Activated naive CD4-positive, alpha-beta T cell treated with Interleukin-2 at 50 U/mL for 16 hours (primary cell): Measurements from ENCODE around the gene UBE2Q2.
"Not testable (repeated sequence)": the region's sequence is repeated elsewhere in the genome, so short reads cannot be mapped to it uniquely, and the experiment has no call there.

Experiments used
- DNase-seq: peaks from one replicate; pipeline ENCODE4 v3.0.0-alpha.2; 2020

Gene UBE2Q2

DNA sequence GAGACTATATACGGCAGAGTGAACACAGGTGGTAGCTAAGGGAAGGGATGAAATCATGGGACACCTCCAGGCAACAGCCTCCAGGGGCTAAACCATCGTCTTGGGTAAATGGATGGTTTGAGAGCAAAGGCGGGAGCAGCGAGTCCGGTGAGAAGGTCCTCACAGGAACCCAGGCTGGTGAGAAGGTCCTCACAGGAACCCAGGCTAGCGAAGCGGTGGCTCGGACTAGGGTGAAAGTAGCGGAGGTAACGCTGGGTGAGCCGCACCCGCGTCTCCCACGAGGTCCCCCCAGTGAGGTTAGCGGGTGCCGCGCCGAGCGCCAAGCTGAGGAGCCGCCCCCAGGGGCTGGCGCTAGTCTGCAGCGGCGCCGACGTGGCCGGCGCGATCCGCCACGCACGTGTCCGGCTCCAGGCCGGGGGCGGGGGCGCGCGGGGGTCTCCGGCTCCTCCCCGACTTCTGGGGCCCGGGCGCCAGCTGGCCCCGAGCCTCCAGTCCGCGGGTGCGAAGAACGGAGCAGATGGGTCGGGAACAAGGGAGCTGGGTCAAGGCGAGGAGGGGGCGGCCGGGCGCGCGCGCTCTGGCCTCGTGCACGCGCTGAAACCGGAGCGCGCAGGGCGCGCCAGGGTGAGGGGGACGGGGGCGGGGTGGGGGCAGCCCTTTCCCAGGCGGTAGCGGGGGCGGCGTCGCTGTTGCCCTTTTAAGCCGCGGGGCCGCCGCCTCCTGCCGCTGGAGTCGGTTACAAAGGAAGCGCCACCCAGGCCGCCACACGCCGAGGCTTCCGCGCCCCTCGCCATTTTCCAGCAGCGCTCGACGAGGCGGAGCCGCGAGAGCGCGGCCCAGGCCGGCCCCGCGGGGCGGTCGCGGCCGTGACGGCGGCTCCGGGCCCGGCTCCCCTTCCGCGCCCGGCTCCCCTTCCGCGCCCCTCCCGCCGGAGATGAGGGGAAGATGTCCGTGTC is at the start of gene UBE2Q2:
TSS of gene UBE2Q2 (plus strand) at position 726 of the 956 bp plus-strand sequence. CDS start at position 946, 220 bp downstream.
- DNase-seq = peak; percentile 77

DNA sequence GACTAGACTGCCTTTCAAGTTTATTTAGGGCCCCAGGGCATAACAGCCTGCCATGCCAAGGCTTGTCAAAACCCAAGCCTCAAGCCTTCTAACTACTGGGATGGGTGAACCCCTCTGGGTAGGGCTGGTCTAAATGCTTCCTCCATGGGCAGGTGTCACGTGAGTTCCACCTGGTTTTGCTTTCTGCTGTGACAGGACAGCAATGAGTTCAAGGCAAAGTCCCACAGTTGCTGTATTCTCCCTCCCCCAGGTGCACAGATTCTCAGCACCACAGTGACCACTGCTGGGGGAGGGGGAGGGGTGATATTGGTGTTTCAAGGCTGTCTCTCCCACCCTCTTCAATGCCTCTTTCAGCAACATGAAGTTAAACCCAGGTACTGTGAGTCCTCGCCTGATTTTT is 46.9 kb upstream of the UBE2Q2 start:
- DNase-seq = no peak

DNA sequence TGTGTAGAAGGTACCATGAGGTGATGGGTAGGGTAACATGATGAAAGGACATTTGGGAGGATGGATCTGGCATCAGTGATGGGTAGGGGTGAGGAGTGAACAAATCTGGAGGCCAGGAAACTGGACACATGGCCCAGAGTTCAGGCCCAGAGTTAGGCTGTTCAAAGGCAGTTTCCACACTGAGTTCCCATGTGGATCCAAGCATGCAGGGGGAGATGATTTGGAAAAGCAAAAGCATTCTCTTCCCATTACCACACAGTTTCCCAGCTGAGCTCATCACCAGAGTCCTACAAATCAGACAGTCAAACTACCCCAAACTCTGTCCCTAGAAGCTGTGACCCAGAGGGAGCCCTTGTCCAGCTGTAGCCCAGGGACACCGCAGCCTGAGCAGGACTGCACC is 46.1 kb upstream of the UBE2Q2 start:
- not testable (repeated sequence) for DNase-seq

DNA sequence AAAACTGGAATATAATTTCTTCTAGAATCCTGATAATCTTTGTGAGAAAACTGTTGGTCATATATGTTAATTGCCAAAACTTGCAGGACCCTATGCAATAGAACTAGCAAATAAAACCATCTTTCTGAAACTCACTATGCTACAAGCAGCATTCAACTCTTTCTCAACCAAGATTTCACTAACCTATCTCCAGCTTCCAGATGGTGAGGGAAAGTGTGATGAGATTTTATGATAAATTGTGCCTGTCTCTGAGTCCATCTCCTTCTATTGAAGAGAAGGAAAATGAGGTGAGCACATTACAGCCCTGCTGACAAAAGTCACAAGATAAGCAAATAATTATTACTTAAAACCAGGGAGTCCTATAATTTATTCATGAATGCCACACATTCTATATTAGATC is 44.1 kb upstream of the UBE2Q2 start:
- no peak for DNase-seq

DNA sequence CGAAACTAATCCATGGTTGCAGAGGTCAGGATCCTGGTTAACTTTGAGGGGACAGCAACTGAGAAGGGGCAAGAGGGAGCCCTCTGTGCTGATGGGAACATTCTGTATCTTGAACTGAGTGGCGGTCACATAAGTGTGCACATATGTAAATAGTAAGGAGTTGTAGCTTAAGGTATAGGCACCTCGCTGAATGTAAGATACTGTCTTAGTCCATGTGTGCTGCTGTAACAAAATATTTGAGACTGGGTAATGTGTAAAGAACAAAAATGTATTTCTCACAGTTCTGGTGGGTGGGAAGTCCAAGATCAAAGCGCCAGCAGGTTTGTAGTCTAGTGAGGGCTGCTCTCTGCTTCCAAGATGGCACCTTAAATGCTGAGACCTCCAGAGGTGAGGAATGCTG is 42.8 kb upstream of the UBE2Q2 start:
- DNase-seq = not testable (repeated sequence)

DNA sequence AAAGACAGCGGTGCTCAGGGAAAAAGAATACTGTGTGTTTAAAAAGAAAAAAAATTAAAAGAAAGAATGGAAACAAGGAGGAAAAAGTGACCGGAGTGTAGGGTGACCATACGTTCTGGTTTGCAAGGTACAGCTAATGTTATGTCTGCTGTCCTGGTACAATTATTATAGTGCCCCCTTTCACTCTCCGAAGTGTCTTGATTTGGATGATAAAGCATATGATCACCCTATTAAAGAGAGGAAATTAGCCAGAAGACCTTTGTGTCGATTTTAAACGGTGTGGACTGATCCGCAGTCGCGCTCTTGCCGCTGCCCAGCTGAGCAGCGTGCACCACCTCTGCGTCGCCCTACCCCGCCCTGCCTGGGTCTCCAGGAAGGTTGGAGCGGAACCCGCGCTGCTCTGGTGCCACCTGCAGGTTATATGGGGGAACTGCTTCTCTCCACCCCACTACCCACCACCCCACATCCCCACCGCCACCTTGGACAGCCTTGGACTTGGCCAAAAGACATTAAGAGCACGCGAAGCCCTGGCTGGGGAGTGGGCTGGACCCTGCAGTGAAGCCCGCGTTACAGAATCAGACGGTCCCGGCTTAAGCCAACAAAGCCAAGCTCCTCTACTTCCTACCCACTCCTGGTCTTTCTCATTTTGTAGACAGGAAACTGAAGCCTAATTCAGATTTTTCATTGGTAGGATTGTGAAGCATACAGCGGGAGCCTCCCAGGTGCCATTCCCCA is 41.2 kb upstream of the UBE2Q2 start:
- DNase-seq = peak; percentile 82

DNA sequence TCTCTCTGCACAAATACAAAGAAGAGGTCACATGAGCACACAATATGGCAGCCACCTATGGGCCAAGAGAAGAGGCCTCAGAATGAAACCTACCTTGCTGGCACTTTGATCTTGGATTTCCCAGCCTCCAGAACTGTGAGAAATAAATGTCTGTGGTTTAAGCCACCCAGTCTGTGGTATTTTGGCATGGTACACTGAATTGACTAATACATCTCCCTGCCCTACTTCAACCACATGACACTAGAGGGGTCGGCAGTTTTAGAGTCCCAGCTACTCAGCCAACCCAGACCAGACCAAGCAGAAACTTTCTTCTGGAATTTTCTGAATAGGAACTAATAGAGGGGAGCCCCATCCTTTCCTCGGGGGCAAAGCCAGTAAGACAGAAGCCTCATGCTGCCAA is 35.8 kb upstream of the UBE2Q2 start:
- not testable (repeated sequence) for DNase-seq

DNA sequence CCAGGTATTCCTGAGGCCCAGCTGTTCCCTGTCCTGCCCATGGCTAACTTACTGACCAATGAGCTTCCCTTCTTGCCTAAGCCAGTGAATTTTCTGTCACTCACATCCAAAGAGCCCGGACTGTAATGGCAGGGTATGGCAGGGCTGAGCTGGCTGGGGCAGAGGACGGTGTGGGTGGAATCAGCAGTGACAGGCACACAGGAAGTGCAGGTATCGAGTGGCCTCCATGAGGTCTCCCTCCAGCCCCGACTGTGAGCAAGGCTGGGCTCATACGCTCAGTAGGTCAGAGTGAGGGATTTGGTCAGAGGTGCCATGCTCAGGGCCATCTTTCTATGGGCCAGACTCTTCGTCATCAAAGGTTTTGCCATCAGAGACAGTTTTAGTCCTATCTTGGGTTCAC is 35.2 kb upstream of the UBE2Q2 start:
- not testable (repeated sequence) for DNase-seq

DNA sequence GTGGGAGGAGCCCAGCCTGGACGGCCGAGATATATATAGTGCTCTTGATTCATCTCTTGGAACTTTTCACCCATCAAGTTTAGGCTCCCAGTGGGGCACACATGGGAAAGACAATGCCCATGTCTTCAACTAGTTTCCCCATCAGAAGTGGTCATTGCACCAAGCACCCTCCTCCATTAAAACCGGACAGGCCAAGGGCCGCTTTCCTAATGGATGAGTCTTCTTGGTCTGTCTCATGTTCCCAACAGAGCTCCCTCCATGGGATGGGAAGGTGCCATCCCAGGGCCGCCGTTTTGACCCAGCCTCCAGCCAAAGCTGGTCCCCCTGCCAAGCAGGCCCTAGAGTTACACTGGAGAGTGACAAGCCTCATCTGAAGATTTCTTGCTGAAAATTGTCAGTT is 34.7 kb upstream of the UBE2Q2 start:
- no peak for DNase-seq

DNA sequence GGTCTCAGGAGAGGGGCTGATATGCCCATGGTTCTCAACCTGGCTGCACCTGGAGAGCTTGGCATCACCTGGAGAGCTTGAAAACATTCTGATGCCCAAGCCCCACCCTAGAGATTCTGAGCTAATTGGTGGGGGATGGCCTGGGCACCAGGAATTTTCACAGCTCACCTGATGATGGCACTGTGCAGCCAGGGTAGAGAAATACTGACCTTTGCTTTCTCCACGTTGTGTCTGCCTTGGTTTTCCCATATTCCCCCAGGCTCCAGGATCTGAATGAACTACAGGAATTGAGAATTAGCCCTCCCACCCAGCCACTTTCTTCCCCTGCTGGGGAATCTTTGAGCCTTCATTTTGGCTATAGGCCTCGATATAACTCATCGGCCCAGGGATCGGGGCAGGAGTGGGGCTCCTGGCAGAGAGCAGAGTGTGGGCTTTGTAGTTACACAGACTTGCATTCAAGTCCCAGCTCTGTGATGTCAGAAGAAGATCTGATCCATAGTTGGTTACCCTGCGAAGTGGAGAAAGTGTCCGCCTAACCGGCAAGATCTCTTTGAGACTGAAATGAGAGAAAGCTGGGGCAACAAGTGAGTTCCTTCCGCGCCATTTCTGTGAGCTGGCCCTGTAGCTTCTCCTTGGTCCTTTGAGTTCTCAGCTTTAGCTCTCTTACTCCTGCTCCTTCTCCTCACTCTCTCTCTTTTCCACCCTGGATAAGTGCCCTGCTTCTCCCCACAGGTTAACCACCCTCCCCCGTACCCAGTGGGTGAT is 33.1 kb upstream of the UBE2Q2 start:
- peak; percentile 9 for DNase-seq

DNA sequence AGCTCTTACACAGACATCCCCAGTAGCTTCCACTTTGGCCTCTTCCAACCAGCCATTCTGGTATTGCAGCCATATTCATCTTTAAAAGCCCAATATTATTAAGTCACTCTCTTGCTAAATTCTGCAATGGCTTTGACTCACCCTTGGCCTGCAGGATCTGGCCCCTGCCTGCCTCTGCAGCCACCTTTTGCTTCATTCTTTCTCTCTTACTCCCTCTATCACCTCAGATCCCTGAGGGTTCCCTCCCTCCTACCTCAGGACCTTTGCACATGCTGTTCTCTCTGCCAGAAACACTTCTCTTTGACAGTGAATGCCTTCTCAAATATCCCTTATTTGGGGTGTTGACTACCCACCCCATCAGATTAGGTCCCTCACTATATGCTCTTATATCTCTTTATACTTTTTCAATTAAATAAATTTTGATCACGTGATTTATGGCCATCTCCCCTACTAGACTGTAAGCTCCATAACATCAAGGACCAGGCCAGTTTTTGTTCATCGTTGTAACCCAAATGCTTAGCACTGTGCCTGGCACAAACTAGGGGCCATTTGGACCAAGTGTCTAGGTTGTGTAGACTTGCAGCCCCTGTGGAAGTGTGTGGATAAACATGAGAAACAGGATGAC is 32.3 kb upstream of the UBE2Q2 start:
- no peak for DNase-seq

DNA sequence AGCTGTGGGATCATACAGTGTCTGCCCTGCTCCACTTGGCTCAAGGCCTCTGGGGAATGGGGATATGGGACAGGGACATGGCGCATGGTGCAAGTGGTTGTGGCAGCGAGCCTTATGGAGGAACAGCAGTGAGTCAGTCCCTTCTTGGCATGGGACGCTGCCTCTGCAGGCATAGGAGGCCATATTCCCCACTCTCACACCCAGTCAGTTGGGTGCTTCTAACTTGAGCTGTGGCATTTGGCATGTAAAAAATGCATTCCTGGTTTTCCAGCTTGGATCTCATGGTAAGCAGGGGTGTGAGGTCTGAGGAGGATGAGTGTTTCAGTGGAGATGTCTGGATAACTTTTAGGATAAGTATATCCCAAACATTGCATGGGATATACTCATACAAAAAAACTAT is 31.6 kb upstream of the UBE2Q2 start:
- DNase-seq = no peak

DNA sequence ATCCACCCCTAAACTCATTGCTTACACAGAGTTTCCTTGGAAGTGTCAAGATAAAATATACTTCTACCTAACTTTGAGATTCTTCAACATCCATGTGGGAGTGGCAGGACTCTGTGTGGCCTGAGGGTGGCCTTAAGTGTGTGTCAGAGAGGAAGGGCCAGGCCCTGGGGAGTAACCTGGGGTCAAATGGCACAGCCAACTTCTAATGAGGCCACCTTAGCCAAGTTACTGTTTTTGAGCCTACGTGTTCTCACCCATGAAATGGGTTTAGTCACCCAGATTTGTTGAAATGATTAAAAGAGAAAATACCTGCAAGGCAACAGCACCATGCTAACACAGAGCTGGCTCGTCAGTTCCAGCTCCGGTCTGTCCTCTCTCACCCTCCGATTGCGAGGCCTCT is 28.5 kb upstream of the UBE2Q2 start:
- no peak for DNase-seq

DNA sequence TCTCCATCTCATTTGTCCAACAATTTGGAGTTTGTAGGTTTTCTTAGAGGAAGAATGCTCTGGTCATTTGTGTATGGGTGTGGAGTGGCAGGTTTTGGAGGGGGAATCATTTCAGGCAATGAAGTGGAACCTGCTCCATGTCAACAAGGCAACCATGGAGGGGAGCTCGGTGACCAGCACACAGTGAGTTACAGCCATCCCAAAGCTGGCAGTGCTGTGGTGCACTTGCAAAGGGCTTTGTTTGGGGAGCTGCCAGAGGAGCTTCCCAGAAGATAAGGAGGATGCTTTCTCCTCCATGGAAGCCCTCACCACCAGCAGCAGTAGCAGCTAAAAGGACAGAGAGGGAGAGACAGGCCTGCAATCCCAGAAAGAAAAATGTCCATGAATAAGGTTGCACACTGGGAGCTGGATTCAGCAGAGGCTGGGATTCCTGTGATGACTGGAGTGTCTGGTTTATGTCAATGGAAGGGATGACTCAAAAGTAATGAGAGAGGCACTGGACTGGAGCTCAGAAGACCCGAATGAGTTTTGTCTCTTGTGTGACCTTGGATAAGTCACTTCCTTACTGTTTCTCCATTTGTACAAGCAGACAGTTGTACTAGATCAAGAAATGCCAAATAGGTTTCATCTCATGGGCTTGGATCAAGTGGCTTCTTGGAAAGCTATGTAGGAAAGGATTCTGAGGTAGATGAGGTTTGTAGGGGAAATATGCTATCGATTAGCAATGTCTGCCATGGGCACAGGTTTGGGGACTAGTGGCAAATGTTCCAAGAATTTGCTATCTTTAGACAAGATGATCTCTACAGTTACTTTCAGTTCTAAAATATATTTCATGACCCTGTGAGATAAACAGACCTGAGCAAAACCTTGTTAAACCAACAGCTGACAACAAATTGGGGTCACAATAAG is 27.2 kb upstream of the UBE2Q2 start:
- no peak for DNase-seq

DNA sequence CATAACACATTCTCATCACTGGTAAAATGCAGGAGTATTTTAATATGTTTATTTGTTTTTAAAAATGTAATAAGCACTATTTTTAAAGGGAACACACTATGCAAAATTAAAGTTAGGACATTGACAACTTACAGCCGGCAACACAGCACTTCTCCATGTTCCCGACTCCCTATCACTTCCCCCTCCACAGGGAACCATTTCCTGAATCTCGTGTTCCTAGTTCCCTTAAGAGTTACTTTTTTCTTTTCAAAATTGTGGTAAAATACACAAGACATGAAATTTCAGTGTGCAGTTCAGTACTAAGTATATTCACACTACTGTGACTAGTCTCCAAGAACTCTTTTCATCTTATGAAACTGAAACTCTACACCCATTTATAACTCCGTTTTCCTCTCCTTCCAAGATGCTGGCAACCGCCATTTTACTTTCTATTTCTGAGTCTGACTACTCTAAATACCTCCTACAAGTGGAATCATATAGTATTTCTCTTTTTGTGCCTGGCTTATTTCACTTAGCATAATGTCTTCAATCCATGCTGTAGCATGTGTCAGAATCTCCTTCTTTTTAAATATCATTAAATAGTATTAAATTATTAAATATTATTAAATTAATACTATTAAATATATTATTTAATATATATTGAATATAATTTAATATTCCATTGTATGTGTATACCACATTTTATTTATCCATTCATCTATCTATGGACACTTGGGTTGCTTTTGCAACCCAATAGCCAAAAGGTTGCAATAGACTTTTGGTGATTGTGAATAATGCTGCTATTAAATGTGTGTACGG is 25.9 kb upstream of the UBE2Q2 start:
- no peak for DNase-seq

DNA sequence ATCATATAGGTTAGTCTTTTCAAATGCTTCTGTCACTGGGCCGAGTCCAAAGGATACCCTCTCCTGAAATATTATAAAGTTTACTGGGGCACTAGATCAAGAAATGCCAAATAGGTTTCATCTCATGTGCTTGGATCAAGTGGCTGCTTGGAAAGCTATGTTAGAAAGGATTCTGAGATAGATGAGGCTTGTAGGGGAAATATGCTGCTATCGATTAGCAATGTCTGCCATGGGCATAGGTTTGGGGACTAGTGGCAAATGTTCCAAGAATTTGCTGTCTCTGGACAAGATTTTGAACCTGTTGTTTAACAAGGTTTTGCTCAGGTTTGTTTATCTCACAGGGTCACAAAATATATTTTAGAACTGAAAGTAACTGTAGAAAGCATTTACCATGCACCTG is 23.0 kb upstream of the UBE2Q2 start:
- no peak for DNase-seq

DNA sequence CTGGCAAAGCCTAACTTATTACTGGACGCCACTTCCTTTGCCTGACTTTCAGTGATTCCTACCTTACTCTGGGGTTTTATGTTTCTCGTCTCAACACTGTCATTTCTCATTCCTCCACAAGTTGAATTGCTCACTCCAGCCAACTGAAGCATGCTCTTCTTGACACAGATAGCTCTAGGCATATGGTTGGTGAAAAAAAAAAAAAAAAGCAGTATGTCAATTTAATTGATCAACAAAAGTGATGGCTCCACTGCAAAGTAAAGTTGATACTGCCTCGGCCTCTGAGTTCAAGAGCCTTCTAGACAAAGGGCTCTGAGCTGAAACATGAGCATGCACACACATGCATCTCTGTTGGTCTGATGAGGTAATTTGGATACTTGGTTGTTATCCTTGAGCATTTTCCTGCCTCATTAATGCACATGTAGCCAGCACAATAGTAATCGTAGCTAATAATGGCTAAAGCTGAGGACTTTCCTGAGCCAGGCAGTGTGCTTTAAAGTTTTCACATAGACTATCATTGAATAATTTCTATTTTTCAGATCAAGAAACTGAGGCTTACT is 21.4 kb upstream of the UBE2Q2 start:
- DNase-seq = no peak

DNA sequence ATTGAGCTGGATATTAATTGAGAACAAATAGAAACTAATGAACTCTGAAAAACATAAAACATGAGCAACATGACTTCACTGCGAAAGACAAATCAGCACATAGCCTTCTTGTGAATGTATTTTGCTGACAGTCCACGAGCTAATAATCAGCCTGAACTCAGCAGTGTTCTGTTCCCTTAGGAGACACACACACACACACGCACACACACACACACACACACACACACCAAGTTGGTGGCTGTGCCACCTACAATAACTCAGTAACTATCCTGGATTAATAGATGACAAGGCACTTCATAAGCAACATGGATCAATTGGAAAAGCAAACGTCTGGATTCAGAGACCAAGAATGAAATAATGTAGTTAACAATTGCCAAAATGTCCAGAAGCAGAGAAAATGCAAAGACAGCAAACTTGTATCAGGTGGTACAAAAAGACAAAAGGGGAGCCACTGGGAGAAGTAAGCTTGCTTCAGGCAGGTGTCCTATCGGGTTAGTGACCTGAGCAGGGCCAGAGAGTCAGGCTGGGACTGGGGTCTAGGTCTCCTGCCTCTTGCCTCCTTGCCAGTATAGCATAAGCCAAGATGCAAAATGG is 20.5 kb upstream of the UBE2Q2 start:
- DNase-seq = no peak

DNA sequence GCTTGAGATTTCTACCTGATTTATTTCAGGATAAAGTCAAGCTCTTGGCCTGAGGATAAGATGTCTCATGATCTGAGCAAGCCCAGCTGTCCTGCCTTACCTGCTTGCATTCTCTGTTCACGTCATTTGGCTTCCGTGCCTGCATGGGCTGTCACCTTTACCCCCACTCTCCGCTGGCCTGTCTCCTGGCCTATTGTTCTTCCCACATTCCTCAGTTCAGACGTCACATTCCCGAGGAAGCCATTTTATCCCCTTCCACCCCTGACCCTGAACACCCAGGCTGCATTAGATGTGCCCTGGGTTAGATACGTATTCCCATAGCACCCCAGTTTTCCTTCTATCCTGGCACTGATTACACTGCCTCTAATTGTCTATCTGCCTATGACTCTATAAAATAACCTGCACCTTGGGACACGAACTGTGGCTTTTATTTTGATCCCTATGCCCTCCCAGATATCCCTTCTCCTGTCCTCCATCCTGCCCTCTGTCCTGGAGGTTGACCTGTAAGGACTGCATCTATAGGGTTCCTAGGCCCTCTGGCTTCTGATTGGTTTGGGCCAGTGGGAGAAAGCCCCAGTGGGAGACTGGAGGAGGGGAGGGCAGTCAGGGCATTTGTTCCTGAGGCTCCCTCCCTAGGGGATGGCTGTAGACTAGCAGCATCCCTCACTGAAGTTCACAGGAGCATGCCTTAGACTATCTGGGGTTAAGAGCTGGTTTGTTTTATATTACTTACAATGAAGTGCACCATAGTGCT is 19.2 kb upstream of the UBE2Q2 start:
- DNase-seq = no peak
